Fibroblast of skin of abdomen (primary cell): ENCODE data around the gene RPS6KA3. TPM values are rescaled to one million over a fixed set of nuclear protein-coding genes. Genes with fewer than 3 reads are reported as not detected.

Source experiments
- DNase-seq: peaks from one replicate; pipeline ENCODE4 v3.0.0-alpha.2; 2013
- polyA plus RNA-seq, 2 experiments: library from polyadenylated mRNA; unstranded; fragments of 120-200 nt; gene quantifications; one replicate each; pipeline ENCODE4 v1.2.1, GENCODE V29; 2013; ENCODE audit not compliant: insufficient read length in 2 of 2

The RPS6KA3 gene
- polyA plus RNA-seq (2013, experiment 1 of 2; ENCODE audit: insufficient read length): 36.2 TPM
- 33.3 TPM for polyA plus RNA-seq (2013, experiment 2 of 2; ENCODE audit: insufficient read length)

DNA sequence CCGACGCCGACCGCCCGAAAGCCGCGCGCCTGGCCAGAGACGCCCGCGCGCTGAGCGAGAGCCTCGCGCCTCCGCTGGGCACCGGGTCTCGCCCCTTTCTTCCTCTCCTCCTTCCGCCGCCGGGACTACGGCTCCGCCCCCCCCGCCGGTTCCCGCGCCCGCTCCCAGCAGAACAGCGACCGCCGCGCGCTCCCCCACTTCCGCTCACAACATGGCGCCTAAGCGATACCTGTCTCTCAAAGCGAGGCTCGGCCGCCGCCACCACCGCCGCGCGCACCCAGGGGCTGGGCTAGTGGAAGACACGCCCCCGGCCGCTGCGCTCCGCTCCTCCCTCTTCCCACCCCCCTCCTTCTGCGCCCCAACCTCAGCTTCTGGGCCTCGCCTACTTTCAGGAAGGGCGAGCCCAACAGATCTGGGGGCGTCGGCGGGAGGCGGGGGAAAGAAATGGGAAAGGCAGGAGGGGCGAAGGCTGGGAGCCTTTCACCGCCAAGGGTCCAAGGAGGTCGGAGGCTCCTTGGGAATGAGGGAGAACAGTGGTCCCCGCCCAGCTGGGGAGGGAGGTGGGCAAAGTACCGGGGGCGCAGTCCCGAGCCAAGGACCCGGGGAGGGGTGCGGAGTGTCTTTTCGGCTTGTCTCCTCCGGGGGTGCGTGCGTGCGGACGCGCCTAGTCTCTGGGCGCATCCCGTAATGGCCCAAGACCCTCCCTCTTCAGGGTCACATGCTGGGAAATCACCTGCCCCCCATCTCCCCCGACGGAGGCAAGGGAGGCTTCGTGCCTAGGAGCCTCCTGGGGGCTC, at the start of gene RPS6KA3:
TSS of gene RPS6KA3 (minus strand) at position 100 of the 797 bp plus-strand sequence. CDS start 277 bp downstream, outside the sequence.
- DNase-seq: peak; percentile 88

DNA sequence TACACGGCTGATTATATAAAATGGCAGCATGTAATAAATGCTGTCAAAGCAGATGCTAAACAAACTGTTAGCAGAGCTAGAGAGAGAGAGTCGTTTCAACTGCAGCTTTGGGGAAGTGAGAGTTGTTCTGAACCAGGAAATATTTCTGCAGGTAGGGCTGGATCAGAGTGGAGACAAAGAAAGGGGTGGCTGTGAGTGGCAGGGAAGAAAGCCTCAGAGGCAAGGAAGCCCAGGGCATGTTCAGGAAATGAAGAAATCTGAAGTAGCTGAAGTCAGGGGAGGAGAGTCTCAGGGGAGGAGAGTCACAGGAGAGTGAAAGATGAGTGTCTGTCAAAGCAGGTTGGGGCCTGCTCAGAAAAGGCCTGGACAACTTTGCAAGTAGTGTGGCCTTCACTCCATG, 48.4 kb upstream of the RPS6KA3 start:
- no peak for DNase-seq

DNA sequence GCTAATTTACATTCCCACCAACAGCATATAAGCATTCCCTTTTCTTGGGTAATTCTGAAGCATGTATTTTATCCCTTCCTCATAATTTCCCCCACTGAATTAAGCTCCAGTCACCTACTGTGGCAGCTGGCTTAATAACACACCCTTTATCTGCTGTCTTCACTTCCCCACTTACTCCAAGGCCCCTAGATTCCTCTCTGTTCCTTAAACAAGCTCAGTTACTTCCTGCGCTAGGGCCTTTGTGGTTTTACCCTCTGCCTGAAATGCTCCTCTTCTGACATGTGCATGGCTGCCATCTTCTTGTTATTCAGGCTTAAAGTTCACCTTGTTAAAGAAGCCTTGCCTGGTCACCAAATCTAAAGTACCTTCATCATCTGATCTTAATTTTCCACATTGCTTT, 47.2 kb upstream of the RPS6KA3 start:
- no peak for DNase-seq

DNA sequence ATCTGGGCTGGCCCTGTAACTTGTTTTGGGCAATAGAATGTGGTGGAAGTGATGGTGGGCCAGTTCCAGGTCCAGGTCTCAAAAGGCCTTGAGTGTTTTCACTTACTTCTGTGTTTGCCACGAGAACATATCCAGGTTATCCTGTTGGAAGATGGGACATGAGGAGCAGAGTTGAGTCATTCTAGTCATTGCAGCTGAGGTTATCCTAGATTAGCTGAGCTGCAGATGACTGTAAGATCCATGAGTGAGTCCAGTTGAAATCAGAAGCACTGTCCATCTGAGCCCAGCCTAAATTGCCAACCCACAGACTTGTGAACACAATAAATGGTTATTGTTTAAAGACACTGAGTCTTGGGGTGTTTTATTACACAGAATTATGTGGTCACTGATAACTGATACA, 45.3 kb upstream of the RPS6KA3 start:
- DNase-seq: no peak

DNA sequence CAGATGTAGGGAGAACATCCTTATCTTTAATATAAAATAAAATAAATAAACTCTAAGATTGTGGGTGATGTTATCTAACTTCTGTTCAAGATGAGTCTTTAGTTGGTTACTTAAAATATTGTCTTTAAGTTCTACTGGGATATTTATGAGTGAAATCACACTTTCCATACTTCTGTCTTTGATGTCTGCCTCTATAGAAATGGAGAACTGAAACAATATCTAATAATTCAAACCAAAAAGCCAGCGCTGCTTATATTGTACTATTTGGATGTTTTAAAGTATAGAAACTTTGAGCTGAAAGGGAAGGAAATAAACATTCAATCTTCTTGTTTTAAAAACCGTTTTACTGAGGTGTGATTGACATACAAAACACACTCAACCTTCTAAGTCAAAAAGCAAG, 44.8 kb upstream of the RPS6KA3 start:
- DNase-seq: no peak

DNA sequence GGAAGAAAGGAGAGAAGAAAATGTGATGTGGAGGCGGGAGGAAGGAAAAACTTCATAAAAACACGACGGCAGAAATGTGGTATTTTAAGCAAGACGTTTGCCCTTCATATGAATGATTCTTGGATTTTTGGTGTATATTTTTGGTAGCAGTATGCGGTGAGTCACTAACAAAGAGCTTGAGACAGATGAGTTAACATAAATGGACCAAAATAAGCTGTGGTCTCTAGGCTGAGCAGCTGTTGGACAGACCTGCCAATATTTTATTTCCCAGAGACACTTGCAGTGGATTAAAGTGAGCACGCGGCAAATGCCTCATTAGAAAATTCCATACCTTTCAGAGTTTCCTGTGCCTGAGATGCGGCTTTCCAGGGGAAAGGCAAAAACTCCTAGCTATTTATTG, 43.1 kb upstream of the RPS6KA3 start:
- DNase-seq: peak; percentile 72

DNA sequence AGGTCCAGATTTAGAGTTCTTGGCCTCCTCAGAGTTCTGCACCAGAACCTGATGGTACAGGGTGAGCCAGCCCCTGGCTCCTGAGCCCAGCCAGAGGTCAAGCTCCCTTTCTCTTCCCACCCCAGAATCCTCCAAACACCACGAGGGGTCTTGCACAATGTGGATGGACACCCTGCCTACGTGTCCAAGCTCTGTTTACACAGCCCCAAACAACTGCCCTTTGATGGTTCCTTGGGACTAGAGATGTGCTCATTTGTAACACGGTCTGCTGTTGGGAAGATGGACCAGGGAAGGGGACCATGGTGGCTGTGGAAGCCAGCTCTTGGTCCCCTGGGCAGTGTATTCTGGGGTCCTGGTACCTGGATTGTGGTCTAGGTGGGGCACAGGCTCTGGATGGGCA, 40.0 kb upstream of the RPS6KA3 start:
- DNase-seq: no peak

DNA sequence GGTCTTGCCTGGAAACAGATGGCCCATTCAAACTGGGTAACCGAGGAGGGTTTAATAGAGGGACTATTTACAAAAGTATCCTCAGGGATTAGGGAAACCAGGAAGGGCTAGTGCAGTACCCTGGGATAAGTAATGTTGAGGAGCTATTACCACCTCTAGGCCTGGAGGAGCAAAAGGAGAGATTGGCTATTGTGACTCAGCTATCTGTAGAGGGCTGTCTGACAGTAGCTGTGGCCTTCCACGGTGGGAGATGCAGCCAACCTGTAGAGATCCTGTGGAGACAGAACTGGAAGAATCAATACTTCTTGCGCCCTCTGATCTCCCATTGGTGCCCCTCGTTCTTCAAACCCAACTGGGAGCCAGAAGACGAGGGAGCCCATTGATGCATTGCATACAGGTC, 34.1 kb upstream of the RPS6KA3 start:
- DNase-seq: no peak

DNA sequence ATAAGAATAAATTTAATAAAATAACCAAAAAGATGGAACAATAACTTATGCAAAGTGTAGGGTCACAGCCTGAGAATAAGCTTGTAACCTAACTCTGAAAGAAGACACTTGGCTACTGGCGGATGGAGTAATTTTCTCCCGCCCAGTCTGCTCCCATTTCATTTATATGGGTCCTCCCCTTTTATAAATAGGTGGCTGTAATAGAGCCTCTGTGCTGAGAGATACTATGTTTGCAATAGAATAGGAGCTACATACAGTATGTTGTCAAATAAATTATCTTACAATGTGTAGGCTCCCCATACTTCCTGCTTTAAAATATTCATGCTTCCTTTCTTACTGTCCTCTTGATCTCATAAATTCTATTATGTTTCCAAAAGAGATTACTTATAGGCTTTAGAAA, 28.2 kb upstream of the RPS6KA3 start:
- no peak for DNase-seq

DNA sequence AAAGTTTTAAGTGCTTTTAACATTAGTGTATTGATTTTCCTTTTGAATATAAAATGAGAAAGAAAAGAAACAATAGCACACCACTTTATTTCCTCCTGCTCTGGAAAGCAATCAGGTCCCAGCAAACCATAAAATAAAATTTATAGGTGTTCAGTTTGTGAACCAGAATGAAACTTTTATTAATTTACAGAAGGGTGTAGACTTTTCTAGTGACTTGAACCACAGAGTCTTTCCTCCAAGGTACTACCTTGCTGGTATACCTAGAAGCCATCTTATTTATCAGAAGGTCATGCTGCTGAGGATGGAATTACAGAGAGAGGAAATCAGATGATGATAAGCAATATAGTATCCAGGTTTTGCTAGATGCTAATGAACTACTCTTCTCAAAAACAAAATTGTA, 27.6 kb upstream of the RPS6KA3 start:
- DNase-seq: no peak

DNA sequence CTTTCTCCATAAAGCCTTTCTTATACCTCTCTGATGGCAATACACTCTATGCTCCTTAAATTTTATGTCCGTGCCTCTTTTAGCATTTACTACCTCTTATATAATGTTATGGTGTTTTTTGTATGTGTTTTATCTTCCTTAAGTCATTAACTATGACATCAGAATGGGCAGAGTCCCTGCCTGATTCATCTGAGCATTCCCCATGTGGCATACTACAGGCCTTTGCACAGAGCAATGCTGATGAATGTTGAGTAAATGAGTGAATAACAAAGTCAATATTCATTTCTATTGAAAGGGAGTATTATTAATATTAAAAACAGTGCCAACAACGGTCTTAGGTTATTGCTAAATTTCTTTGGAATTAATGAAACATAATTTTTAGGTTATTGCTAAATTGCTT, 18.8 kb upstream of the RPS6KA3 start:
- peak; percentile 37 for DNase-seq

DNA sequence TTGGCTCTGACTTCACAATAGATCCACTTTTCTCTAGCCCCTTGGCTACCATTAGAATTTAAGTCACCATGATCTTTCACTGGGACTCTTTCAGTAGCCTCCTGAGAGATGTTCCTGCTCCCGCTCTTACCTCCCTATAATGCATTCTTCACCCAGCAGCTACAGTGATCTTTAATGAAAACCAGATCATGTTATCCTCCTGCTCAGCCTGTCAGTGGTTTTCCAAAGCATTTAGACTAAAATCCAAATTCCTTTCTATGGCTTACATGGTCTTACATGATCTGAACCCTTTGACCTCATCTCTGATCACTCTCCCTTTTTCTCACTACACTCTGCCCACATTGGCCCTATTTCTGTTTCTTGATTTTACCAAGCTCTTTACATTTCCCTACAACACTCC, 18.3 kb upstream of the RPS6KA3 start:
- peak; percentile 69 for DNase-seq

DNA sequence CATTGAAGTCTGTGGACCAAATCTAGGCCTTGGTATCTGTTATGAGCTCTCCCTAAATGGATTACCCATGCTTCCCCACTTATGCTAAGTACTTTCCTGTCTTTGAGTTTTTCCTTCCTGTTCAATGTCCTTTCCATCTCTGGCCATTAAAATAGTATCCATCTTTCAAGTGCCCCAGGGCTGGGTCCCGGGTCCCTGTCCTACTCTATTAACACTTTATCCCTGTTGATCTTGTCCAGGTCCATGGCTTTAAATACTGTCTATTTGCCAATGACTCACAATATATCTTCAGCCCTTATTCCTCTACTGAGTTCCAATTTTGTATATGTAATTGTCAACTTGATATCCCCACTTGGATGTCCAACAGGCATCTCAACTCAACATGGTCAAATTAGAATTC, 17.7 kb upstream of the RPS6KA3 start:
- no peak for DNase-seq

DNA sequence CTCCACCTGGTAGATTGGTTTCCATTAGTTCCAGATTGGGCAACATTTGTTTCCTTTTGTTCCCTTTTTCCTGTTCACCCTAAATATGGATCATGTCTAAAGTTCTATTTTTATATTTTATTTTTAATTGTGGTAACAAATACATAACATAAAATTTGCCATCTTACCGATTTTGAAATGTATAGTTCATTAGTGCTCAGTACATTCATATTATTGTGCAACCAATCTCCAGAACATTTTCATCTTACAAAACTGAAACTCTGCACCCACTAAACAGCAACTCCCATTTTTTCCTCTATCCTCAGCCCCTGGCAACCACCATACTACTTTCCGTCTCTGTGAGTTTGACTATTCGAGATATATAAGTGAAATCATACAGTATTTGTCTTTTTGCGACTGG, 14.2 kb upstream of the RPS6KA3 start:
- no peak for DNase-seq

DNA sequence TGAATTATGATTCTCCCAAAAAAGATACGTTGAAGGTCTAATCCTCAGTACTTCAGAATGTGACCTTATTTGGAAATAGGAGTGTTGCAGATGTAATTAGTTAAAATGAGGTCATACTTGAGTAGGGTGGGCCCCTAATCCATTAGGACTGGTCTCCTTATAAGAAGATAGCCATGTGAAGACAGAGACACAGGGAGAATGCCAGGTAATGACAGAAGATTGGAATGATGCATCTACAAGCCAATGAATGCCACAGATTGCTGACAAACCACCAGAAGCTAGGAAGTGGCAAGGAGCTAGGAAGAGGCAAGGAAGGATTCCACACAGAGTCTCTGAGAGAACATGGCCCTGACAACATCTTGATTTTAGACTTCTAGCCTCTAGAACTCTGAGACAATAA, 7.4 kb upstream of the RPS6KA3 start:
- DNase-seq: peak; percentile 72

DNA sequence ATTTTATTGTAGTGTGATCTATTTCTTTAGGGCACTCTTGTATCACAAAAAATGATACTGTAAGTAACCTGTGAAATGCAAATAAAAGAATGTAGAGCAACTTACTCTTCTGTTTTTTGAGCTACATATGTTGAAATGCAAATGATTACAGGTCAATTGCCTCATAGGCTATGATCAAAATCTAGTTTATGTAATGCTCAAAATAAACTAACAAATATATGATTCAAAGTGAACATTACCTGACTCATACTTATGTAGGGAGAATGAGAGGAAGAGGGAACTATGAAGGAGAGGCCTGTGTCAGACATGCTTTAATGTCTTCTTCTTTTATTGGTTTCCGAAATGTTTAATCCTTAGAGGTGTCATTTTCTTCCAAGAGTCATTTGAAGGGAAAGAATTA, 5.0 kb upstream of the RPS6KA3 start:
- no peak for DNase-seq

DNA sequence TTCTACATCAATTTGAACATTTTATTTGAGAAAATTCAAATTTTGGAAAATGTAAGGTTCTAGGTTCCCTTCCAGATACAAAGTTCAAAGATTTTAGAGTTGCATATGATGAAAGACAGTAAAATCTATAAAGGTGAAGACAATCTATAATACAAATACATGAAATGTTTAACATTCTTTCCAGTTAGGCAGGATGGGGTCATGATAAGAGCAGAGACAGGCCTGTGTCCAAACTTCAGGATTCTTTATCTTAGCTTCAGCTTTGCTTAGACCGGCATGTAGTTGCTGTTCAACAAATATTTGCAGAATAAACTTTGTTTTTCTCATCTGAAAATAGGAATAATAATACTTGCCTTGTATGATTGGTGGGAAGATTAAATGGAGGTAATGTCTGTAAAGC, 4.5 kb upstream of the RPS6KA3 start:
- no peak for DNase-seq

DNA sequence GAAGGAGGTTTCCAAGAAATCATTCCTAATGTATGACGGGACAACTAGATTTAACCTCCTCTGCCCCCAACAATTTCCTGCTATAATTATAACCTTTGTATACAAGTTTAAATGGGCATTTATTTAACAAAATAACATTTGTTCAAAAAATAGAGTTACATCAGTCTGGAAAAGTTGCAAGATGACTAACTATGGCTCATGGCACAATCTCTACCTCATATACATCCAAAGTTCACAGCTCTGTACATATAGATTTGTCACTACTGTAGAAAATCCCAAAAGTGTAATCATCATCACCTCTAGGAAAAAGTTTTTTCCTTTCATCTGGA, 3.8 kb upstream of the RPS6KA3 start:
- peak; percentile 32 for DNase-seq

DNA sequence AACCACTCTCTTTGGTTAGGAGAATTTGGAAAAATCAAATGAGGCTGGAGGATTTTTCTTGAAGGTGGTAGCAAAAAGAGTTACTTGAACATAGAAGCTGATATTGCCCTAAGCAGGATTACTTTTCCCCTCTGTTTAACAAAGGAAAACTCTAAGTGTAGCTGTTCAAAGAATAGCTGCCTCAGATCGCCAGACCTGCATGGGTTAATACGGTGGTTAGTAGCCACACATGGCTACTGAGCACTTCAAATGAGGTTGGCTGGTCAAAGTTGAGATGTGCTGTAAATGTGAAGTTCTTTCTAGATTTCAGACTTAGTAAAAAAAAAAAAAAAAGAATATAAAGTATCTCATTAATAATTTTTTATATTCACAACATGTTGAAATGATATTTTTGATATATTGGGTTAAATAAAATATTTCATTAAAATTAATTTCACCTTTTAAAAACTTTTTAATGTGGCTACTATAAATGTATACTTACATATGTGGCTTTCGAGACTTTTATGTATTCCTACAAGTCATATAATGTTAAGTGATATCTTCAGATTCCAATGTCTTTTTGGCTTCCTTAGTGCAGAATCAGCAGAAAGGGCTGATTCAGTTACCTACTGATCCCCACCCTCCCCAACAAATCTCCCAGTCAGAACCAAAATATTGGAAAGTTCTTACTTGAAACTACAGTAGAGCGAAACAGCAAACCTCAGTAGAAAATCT, 3.3 kb upstream of the RPS6KA3 start:
- DNase-seq: no peak

DNA sequence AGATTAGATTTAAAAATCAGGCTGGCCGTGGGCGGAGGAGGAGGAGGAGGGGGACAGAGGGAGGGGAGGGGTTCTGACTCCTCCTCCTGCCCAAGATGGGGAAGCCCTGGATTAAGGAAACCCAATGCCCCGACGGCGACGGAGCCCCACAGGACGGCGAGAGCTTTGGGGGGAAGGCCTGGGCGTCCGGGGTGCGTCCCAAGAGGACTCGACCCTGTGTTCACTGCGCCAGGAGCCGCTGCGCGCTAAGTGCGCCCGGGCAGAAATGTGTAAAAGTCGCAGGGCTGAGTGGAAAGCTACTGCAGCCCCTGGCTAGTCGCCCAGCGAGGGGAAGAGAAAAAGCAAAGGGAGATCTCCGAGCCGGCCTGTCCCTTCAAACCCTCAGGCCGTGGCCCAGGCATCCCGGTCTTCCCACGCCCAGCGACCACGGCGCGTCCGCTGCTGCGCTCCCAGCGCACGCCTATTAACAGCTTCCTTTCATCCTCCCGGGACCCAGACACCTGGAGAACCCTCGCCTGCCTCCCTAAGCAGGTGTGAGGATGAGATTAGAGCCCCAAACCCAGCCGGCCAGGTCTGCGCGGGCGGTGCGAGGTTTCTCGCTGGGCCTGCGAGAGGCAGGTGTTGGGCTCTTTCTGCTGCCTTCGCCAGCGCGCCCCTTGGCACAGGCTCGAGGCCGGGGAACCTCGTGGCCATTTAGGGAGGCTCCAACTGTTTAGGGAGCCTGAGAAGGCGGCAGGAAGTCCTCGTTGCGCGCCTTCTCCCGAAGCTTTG, 1.4 kb upstream of the RPS6KA3 start:
- peak; percentile 20 for DNase-seq

DNA sequence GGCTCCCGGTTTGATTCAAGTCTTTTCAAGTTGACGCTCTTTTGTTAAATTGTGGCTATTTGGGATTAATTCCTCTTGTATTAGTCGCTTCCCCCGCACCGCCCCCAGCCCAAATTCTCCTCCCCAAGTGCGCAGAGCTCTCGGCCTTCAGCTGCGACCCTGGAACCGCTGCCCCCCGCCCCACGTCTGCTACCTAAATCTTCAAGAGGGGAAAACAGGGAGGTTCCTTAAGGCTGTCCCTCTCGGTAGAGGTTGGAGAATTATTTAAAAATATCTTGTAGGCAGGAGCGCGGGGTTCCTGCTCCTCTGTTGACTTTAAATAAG, 860 bp upstream of the RPS6KA3 start:
- no peak for DNase-seq

DNA sequence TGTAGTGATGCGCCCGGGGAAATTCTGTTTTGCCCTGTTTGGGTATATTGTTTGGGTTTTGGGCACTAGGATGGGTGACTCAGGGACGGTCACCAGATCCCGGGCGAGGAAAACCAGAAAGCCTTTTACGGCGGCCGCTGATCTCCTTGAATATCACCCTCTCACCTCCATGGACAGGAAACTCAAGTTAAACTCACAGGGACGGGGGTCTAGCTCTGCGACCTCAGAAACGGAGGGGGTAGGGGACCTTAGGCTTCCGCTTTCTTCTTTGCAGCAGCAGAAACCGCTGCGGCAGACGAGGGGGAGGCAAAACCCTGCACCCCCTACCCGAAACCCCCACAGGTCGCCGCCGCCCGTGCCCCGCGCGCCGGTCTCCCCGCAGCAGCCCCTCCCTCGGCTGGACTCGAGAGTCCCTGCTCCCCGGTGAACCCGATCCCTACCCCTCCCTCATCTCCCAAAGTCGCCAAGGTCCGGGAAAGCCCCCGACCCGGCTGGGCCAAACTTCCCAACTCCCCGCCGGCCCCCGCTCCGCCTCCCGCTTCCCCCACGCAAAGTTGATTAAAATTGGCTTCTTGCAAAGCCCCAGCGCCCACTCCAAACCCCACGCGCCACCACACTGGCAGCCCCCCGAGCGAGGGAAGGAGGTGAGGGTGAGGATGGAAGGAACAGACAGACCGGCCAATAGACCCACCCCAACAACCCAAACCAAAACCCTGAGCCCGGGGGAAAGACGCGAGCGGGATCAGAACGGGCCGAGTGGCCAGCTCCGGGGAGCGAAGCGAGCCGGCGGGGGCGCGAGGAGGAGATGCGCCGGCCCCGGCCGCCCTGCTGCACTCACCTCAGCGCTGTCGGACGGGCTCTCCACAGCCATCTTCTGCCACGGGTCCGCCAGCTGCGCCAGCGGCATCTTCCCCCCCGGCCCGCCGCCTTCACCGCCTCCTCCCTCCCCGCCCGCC, 705 bp downstream of the RPS6KA3 start:
- DNase-seq: peak; percentile 8
